ENCODE data around the gene SPPL2B.
"Not testable (repeated sequence)": the region's sequence is repeated elsewhere in the genome, so short reads cannot be mapped to it uniquely, and the experiment has no call there.

SPPL2B gene

GRCh38 chr19:2328401-2329148 lies at the start of gene SPPL2B, which contains the start of gene LSM7:
SPPL2B (plus strand) TSS chr19:2328684; CDS start chr19:2328710, 26 bp downstream.
LSM7 (minus strand) TSS chr19:2328586; CDS start chr19:2328566, 20 bp downstream.
- peak; percentile 90 for DNase-seq

GRCh38 chr19:2280633-2281264 lies 47.7 kb upstream of the SPPL2B start:
- DNase-seq = no peak

GRCh38 chr19:2281265-2282061 lies 47.0 kb upstream of the SPPL2B start:
- DNase-seq = not testable (repeated sequence)

DNA sequence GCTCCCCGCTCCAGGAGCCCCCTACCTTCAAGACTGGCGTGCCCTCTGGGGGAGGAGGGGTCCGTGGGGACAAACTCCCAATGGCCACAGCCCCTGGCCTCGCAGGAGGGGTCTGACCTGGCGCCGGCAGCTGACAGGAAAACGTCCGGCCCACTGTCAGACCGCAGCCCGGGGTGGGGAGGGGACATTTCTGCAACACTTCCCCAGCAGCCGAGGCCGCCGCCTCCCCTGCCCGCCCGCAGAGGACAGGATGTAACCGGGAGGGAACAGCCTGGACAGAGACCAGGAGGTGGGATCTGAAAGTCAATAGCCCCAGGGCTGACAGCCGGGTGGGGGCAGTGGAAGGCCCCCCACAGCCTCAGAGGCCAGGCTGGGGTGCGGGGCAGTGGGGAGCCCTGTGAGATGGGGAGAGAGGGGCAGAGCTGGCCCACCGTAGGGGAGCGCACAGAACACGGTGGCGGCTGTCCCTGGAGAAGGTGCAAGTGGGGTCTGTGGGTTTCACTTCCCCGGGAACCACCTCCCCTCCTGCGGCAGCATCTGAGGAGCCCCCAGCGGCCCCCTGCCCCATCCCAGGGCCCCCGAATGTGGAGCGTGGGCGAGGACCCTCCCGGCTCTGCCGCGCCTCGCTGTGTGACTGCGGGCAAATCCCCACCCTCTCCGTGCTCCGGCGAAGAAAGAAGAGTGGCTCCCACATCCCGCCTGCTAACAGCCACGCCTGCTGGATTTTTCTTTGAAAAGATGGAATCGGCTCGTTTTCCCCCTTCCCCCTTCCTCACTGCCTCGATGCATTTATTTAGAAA lies 46.2 kb upstream of the SPPL2B start, which contains the start of gene PEAK3:
Gene PEAK3, minus strand, starts transcription at position 114 of the 800 bp plus-strand sequence. CDS start 1,244 bp downstream, outside the sequence.
- DNase-seq = peak; percentile 28

DNA sequence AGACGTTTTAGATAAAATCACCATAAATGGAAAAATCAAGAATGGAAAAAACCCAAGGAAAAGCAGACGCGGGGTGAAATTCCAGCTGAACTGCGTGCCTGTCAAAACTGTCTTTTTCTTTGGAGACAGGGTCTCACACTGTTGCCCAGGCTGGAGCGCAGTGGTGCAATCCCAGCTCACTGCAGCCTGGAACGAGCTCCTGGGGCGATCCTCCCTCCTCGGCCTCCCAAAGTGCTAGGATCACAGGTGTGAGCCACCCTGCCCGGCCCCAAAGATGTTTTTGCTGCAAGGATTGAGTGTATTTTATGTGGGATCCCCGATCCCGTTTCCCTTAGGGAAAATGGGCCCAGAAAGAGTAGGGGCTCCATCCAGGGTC lies 45.6 kb upstream of the SPPL2B start:
- no peak for DNase-seq

DNA sequence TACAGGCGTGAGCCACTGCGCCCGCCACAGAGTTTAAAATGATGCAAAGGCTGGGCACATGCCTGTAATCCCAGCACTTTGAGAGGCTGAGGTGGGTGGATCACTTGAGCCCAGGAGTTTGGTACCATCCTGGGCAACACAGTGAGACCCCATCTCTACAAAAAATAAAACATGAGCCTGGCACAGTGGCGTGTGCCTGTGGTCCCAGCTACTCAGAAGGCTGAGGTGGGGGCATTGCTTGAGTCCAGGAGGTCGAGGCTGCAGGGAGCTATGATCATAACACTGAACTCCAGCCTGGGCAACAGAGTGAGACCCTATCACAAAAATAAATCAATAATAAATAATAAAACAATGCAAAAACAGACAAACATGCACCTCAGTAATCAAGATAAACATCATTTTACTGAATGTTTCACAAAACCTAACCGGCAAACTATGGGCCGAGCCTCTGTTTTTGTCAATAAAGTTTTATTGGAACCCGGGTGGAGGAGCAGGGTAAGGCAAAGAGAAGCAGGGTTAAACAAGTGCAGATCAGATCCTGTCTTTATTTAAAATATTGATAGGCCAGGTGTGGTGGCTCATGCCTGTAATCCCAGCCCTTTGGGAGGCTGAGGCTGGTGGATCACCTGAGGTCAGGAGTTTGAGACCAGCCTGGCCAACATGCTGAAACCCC lies 44.5 kb upstream of the SPPL2B start:
- DNase-seq = no peak

DNA sequence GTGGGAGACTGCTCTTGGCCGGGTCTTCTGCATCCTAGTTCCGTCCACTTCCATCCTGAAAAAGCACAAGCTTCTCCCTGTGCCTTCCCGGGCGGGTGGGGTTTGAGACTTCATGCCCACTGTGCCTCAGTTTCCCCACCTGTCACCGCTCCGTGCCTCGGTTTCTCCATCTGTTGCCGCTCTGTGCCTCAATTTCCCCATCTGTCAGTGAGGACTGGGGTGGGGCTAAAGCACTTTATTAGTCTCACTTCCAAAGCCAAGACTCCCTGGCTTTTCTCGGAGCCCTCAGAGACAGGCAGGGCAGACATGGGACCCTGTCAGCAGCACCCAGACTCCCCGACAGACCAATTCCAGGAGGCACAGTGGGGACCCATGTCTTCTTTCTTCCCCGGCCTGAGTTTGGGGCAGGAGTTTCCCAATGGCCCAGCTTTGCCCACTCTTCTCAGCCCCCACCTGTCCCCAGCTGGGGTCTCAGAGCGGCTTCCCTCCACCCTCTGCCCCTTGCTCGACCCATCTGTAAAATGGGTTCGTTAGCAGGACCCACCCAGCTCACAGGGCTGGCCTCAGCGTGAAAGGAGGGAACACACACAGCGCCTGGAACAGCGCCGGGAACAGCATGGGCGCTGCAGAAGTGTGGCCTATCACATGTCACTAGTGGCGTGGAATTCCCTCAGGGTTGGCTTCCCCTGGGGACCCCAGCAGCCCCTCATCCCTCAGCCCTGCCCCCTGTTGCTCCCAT lies 41.9 kb upstream of the SPPL2B start:
- DNase-seq = no peak

- no peak for DNase-seq
Observed at GRCh38 chr19:2287585-2288337, 40.7 kb upstream of the SPPL2B start.

DNA sequence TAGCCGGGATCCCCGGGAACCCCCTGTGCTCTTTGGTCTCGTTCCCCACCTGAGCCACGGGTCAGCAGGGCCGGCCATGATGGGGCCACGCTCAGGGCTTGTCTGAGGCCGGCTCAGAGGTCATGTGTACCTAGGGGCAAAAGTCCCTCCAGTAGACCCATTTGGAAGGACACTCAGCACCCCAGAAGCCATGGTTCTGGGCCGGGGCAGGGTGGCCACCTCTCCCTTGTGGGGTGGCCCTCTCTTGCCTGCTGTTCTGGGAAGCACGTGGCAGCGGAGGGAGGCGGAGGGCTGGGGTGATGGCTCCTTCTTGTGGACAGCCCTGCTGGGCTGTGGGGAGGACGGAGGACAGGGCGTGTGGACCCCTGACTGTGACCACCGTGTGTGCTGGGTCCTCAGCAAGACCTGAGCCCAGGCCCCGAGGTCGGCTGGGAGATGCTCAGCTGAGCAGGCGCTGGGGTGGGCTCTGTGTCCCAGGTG lies 40.1 kb upstream of the SPPL2B start:
- DNase-seq = no peak

DNA sequence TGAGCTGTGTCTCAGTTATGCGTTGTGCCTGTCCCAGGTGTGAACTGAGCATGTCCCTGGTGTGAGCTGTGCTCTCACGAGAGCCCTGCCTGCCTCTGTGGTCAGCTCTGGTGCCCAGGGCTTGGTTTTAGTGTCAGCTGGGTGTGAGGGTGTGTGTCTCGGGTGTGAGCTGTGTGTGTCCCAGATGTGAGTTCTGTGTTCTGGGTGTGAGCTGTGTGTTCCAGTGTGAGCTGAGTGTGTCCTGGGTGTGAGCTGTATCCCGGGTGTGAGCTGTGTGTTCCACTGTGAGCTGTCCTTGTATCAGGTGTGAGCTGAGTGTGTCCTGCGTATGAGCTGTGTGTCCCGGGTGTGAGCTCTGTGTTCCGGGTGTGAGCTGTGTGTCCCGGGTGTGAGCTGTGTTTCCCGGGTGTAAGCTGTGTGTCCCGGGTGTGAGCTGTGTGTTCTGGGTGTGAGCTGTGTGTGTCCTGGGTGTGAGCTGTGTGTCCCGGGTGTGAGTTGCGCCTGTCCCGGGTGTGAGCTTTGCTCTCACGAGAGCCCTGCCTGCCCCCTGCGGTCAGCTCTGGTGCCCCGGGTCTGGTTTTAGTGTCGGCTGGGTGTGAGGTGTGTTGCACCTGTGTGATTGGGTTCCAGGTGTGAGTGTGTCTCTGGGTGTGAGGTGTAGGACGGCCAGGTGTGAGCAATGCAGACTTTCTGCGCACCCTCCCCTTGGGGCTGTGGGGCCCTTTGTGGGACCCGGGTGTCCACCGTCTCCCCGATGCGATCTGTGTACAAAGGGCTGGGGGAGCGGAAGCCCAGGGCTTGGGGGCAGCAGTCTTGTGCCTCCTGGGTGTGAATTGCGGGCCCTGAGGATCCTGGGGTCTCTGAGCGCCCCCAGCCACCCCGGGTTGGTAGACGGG lies 39.4 kb upstream of the SPPL2B start:
- no peak for DNase-seq

DNA sequence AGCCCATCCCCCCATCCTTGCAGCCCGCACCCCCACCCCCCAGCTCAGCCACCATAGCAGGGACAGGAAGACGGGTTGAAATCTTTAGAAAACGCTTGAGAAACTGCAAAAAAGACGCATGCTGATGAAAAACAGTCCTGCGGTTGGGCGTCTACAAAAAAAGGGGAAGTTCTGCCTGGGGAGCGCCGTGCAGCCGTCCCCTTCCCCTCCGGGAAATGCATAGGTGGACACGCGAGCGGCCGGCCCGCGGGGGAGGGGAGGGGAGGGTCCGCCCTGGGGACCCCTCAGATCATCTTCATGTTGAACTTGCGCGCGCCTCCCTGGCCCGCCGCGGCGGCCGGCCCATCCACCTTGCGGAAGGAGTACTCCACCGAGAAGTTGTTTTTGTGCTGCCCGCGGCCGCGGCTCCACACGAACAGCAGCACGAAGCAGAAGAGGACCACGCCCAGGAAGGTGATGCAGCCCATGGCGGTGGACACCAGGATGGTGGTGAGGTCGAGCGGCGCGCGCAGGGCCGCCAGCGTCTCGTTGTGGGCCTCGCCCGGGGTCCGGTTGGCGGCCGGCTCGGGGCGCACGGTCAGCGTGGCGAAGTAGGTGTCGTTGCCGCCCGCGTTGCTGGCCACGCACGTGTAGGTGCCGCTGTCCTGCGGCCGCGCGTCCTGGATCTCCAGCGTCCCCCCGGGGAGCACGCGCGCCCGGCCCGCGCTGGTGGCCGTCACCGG lies 38.6 kb upstream of the SPPL2B start:
- peak; percentile 60 for DNase-seq

- DNase-seq = no peak
Observed at GRCh38 chr19:2290441-2291184, 37.9 kb upstream of the SPPL2B start.

GRCh38 chr19:2291185-2291751 lies 37.2 kb upstream of the SPPL2B start:
- no peak for DNase-seq

DNA sequence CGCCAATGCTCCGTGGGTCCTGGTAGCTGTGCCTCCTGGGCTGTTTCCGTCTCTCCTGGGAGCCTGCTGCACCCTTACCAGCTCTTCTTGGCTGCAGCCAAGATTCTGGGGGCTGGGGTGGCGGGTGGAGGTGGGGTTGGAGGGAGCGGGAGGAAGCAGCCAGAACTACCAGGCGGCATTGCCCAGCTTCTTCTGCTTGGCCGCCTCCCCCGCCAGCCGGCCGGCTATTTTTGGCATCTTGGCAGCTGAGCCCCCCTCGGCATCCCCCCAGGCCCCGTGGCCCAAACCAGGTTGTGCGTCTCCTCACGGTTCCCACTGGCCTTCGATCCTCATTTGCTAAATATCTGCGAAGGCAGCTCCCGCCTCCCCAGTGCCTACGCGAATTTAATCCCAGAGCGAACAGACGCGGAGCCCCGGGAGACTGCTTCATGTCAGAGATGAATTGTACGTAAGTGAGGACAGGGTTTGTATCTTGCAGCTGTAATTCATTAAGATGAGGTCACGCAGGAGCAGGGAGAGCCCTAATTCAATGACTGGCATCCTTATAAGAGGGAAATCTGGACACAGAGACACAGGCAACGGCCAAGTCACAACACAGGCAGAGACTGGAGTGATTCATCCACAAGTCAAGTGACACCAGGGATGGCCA lies 33.7 kb upstream of the SPPL2B start:
- DNase-seq = no peak

GRCh38 chr19:2296141-2296540 lies 32.3 kb upstream of the SPPL2B start:
- no peak for DNase-seq

GRCh38 chr19:2300533-2300932 lies 28.0 kb upstream of the SPPL2B start:
- DNase-seq = no peak

All from hematopoietic multipotent progenitor cell treated with erythropoietin and hydrocortisone succinate and interleukin-3 and kit ligand, for 8 days (in vitro differentiated cells).